Adrenal gland (tissue), 12 donors: Measurements from ENCODE around the gene USF2. TPM values are rescaled to one million over a fixed set of nuclear protein-coding genes. Genes with fewer than 3 reads are reported as not detected.

Source experiments
- DNase-seq, 7 donors: peaks; one replicate each; pipeline ENCODE4 v3.0.0-alpha.2; 2019 to 2020
- H3K27ac ChIP-seq, 5 donors: fragments of 200-600 bp; sonication (generic) in 4 of 5; 1 replicate in 3 of 5; 2 replicates in 2 of 5; pipeline versions ENCODE4 v1.5.1 to v1.8.0; 2016 to 2020; ENCODE audit warnings: mild to moderate bottlenecking in 1 of 5
- H3K27me3 ChIP-seq: fragments of 200-600 bp; 2 replicates; pipeline ENCODE4 v1.8.0; 2021
- H3K36me3 ChIP-seq, 2 donors: fragments of 200-600 bp; replicated peaks in 1 of 2; 1 replicate in 1 of 2; 2 replicates in 1 of 2; pipeline versions ENCODE4 v1.5.1 to v1.8.0; 2018 to 2022
- H3K4me1 ChIP-seq, 2 donors: fragments of 200-600 bp; replicated peaks in 1 of 2; 1 replicate in 1 of 2; 2 replicates in 1 of 2; pipeline versions ENCODE4 v1.5.1 to v1.8.0; 2018 to 2021
- H3K4me3 ChIP-seq, 4 donors: fragments of 200-600 bp; sonication (generic) in 3 of 4; one replicate each; pipeline ENCODE4 v1.5.1; 2016 to 2018
- H3K9me3 ChIP-seq, 3 donors: fragments of 200-600 bp; sonication (generic) in 1 of 3; replicated peaks in 1 of 3; 1 replicate in 2 of 3; 2 replicates in 1 of 3; pipeline versions ENCODE4 v1.5.1 to v1.8.0; 2016 to 2021
- CTCF ChIP-seq, 6 experiments: fragments of 450-650 bp in 4 of 6; fragments of 200-600 bp in 2 of 6; sonication (generic) in 1 of 6; IDR thresholded peaks; 1 replicate in 5 of 6; 2 replicates in 1 of 6; pipeline versions ENCODE4 v1.5.1 to v1.8.0; 2016 to 2021; ENCODE audit warnings: antibody characterized with exemption in 6 of 6, mild to moderate bottlenecking in 2 of 6, moderate library complexity in 1 of 6
- POLR2A ChIP-seq, 2 donors: fragments of 450-650 bp; IDR thresholded peaks; one replicate each; pipeline ENCODE4 v1.6.1; 2017; ENCODE audit warnings: antibody characterized with exemption in 2 of 2, mild to moderate bottlenecking in 2 of 2, moderate library complexity in 1 of 2
- WGBS, 4 donors: extraction: QIAGEN DNeasy Blood & Tissue Kit in 2 of 4; methylation state at CpG; one replicate each; pipeline versions ENCODE4 v1.1.5 to v1.1.7; 2013 to 2017; 5-methylcytosine and 5-hydroxymethylcytosine counted together
- intact Hi-C, 2 donors: fragments of 100-400 bp; cut with DNase I; formaldehyde crosslinking; loops; one replicate each; pipeline versions ENCODE4 v1.14.1 to v1.15.0; 2022 to 2023
- polyA plus RNA-seq, 3 donors: library from polyadenylated mRNA; stranded (reverse); fragments of 200-250 nt in 2 of 3; fragments of 350-450 nt in 1 of 3; fragmentation: Illumina TruSeq in 1 of 3; extraction: RNeasy Lipid Tissue Mini Kit (QIAGEN cat#74804) in 1 of 3; gene quantifications; one replicate each; pipeline ENCODE4 v1.2.3, GENCODE V29; 2013 to 2014
- total RNA-seq, 9 donors: library from RNA; depleted of rRNA in 4 of 9; stranded (reverse); fragments of >200 nt in 4 of 9; fragments of 120-200 nt in 1 of 9; fragmentation: NEBNext Ultra II Directional in 1 of 9; extraction: Animal tissue kit (Norgen Biotek cat#: 25700) in 1 of 9; gene quantifications; one replicate each; pipeline versions ENCODE4 v1.1.0 to v1.2.4, GENCODE V29; 2013 to 2023
- donor health status: healthy with polysubstance abuse.
- donor health status: Bipolar disorder and iron deficiency.
- donor health status: DM: yes; HTN: yes; CAD: no.
- donor health status: DM: no; HTN: no; CAD: no.
- donor health status: DM: no; HTN: no; CAD: no.
- donor health status: DM: yes; HTN: yes; CAD: no.

Gene USF2
- total and polyA plus RNA-seq, 12 donors = 50.6 to 302 (median 146) TPM

- H3K9me3 ChIP-seq = peaks cover 0 to 2% (median 0%) of the 10 kb centered on the region in 3 donors
- H3K36me3 ChIP-seq = no peaks in the 10 kb centered on the region
- peak in 2 of 7 donors; percentile 11 to 37 for DNase-seq
- H3K4me1 ChIP-seq = no peaks in the 10 kb centered on the region
- intact Hi-C loops = no loop called here
- H3K4me3 ChIP-seq = no peak overlapping the region
- H3K27me3 ChIP-seq = no peaks in the 10 kb centered on the region
- 60 to 87% (median 75%) methylated on average over 1 of the region's 1 CpG for WGBS, 4 donors
- H3K27ac ChIP-seq = no peak overlapping the region
- TF ChIP-seq CTCF (IDR thresholded peaks at IDR 0.05) (no peak), POLR2A (IDR thresholded peaks at IDR 0.05) (no peak)
Measured at GRCh38 chr19:35240327-35240726, 28.4 kb upstream of the USF2 start.

GRCh38 chr19:35241417-35241816, 27.3 kb upstream of the USF2 start:
- no peak overlapping the region for H3K4me3 ChIP-seq
- intact Hi-C loops = no loop called here
- WGBS, 4 donors = 65 to 89% (median 77%) methylated on average over 1 of the region's 1 CpG
- H3K9me3 ChIP-seq = peaks cover 0 to 2% (median 0%) of the 10 kb centered on the region in 3 donors
- no peak for TF ChIP-seq POLR2A (IDR thresholded peaks at IDR 0.05)
- no peak for TF ChIP-seq CTCF (IDR thresholded peaks at IDR 0.05)
- no peaks in the 10 kb centered on the region for H3K4me1 ChIP-seq
- no peaks in the 10 kb centered on the region for H3K36me3 ChIP-seq
- H3K27me3 ChIP-seq = no peaks in the 10 kb centered on the region
- H3K27ac ChIP-seq = no peak overlapping the region
- no peak for DNase-seq

GRCh38 chr19:35246466-35247092, 22.2 kb upstream of the USF2 start:
- Histone ChIP-seq H3K27ac (no peak overlapping the region), H3K36me3 (no peaks in the 10 kb centered on the region), H3K9me3 (peaks cover 0 to under 1% (median 0%) of the 10 kb centered on the region in 3 donors), H3K27me3 (peaks cover 6% of the 10 kb centered on the region), H3K4me1 (peaks cover 5 to 19% of the 10 kb centered on the region in 2 donors), H3K4me3 (no peak overlapping the region)
- intact Hi-C loops = no loop called here
- no peak for TF ChIP-seq CTCF (IDR thresholded peaks at IDR 0.05)
- TF ChIP-seq POLR2A (IDR thresholded peaks at IDR 0.05) = no peak
- WGBS, 4 donors = 71 to 81% (median 79%) methylated on average over 4 of the region's 4 CpGs
- no peak for DNase-seq

GRCh38 chr19:35247526-35248309, 21.0 kb upstream of the USF2 start:
- H3K9me3 ChIP-seq = no peaks in the 10 kb centered on the region
- DNase-seq = peak; percentile 84 to 90 (median 89)

More at GRCh38 chr19:35247526-35248309, 21.0 kb upstream of the USF2 start:
- TF ChIP-seq CTCF (IDR thresholded peaks at IDR 0.05) (peak in 4 of 6 experiments; percentile 27 to 41 (median 36)), POLR2A (IDR thresholded peaks at IDR 0.05) (peak in 1 of 2 donors; percentile 36)
- intact Hi-C loops = no loop called here
- peaks cover 6% of the 10 kb centered on the region for H3K27me3 ChIP-seq
- peak overlapping the region in 4 of 5 donors; percentile 85 to 97 (median 88) for H3K27ac ChIP-seq
- 2 to 11% (median 3%) methylated on average over 12 to 42 of the region's 42 CpGs for WGBS, 4 donors
- peak overlapping the region in 3 of 4 donors; percentile 28 to 78 (median 69) for H3K4me3 ChIP-seq
- H3K4me1 ChIP-seq = peaks cover 5 to 19% of the 10 kb centered on the region in 2 donors
- no peaks in the 10 kb centered on the region for H3K36me3 ChIP-seq
